Measurements from ENCODE around the gene DIP2C. TPM values are rescaled to one million over a fixed set of nuclear protein-coding genes. Genes with fewer than 3 reads are reported as not detected.

The DIP2C gene
- total RNA-seq, 4 donors from 2014 or later, result 13.4 to 32.0 (median 18.4) TPM

- Histone ChIP-seq H3K36me3 (no peaks in the 10 kb centered on the region), H3K4me1 (peaks cover 0 to 9% (median 3%) of the 10 kb centered on the region in 4 donors), H3K27me3 (no peaks in the 10 kb centered on the region), H3K9me3 (no peaks in the 10 kb centered on the region), H3K27ac (no peak overlapping the region), H3K4me3 (no peak overlapping the region)
- intact Hi-C loops (cut with DNase I; ENCODE audit: low total_unique reads) (loop anchor here (10.0 kb wide), 1 partner anchor 417 kb away; no protein-coding TSS in a partner anchor), in situ Hi-C loops (cut with MboI; ENCODE audit: low pct_ligation_motif_present in 1 of 4, low pct_unique_long_range_greater_than_20kb in 1 of 4, low sequenced_read_pairs in 3 of 4) (no loop called here)
- WGBS, 2 donors (ENCODE audit: low coverage in 1 of 2), result 88 to 94% methylated on average over 8 to 18 of the region's 25 CpGs
- no peak for TF ChIP-seq CTCF (IDR thresholded peaks at IDR 0.05)
- no peak for TF ChIP-seq POLR2AphosphoS5 (IDR thresholded peaks at IDR 0.05)
- TF ChIP-seq POLR2A (IDR thresholded peaks at IDR 0.05), result no peak
- no peak for TF ChIP-seq EP300 (IDR thresholded peaks at IDR 0.05; ENCODE audit: low read depth)
- DNase-seq, result no peak
These were observed 321.8 kb downstream of the DIP2C start for GRCh38 chr10:367636-368035.

- peaks cover 0 to 9% (median 1%) of the 10 kb centered on the region in 4 donors for H3K4me1 ChIP-seq
- TF ChIP-seq CTCF (IDR thresholded peaks at IDR 0.05), result no peak
- no peak for TF ChIP-seq EP300 (IDR thresholded peaks at IDR 0.05; ENCODE audit: low read depth)
- no peak for TF ChIP-seq POLR2A (IDR thresholded peaks at IDR 0.05)
- TF ChIP-seq POLR2AphosphoS5 (IDR thresholded peaks at IDR 0.05), result no peak
- 83 to 95% methylated on average over 6 to 12 of the region's 12 CpGs for WGBS, 2 donors (ENCODE audit: low coverage in 1 of 2)
- no peaks in the 10 kb centered on the region for H3K9me3 ChIP-seq
- peaks cover 0 to 5% (median 0%) of the 10 kb centered on the region in 4 donors for H3K36me3 ChIP-seq
- in situ Hi-C loops (cut with MboI; ENCODE audit: low pct_ligation_motif_present in 1 of 4, low pct_unique_long_range_greater_than_20kb in 1 of 4, low sequenced_read_pairs in 3 of 4), result no loop called here
- no peaks in the 10 kb centered on the region for H3K27me3 ChIP-seq
- DNase-seq, result no peak
- intact Hi-C loops (cut with DNase I; ENCODE audit: low total_unique reads), result loop anchor here (10.0 kb wide), 1 partner anchor 419 kb away; no protein-coding TSS in a partner anchor
- H3K27ac ChIP-seq, result no peak overlapping the region
- no peak overlapping the region for H3K4me3 ChIP-seq
These were observed 323.3 kb downstream of the DIP2C start for GRCh38 chr10:366186-366585.

- H3K36me3 ChIP-seq, result peaks cover 0 to 5% (median 0%) of the 10 kb centered on the region in 4 donors
- H3K27ac ChIP-seq, result no peak overlapping the region
- in situ Hi-C loops (cut with MboI; ENCODE audit: low pct_ligation_motif_present in 1 of 4, low pct_unique_long_range_greater_than_20kb in 1 of 4, low sequenced_read_pairs in 3 of 4), result no loop called here
- TF ChIP-seq POLR2A (IDR thresholded peaks at IDR 0.05), result no peak
- TF ChIP-seq EP300 (IDR thresholded peaks at IDR 0.05; ENCODE audit: low read depth), result no peak
- TF ChIP-seq CTCF (IDR thresholded peaks at IDR 0.05), result no peak
- no peak for TF ChIP-seq POLR2AphosphoS5 (IDR thresholded peaks at IDR 0.05)
- H3K9me3 ChIP-seq, result no peaks in the 10 kb centered on the region
- H3K4me1 ChIP-seq, result no peaks in the 10 kb centered on the region
- H3K27me3 ChIP-seq, result no peaks in the 10 kb centered on the region
- no peak for DNase-seq
- intact Hi-C loops (cut with DNase I; ENCODE audit: low total_unique reads), result loop anchor here (10.0 kb wide), 1 partner anchor 420 kb away; no protein-coding TSS in a partner anchor
- 95% methylated on average over 24 of the region's 24 CpGs; no CpG with 5 or more reads in 1 of the 2 donors for WGBS, 2 donors (ENCODE audit: low coverage in 1 of 2)
- no peak overlapping the region for H3K4me3 ChIP-seq
These were observed 325.1 kb downstream of the DIP2C start for GRCh38 chr10:364267-364775.

GRCh38 chr10:363152-363551 lies 326.3 kb downstream of the DIP2C start:
- Histone ChIP-seq H3K4me1 (no peaks in the 10 kb centered on the region), H3K27ac (no peak overlapping the region), H3K36me3 (peaks cover 0 to 5% (median 0%) of the 10 kb centered on the region in 4 donors), H3K4me3 (no peak overlapping the region), H3K27me3 (no peaks in the 10 kb centered on the region), H3K9me3 (no peaks in the 10 kb centered on the region)
- 94% methylated on average over 24 of the region's 24 CpGs; no CpG with 5 or more reads in 1 of the 2 donors for WGBS, 2 donors (ENCODE audit: low coverage in 1 of 2)
- in situ Hi-C loops (cut with MboI; ENCODE audit: low pct_ligation_motif_present in 1 of 4, low pct_unique_long_range_greater_than_20kb in 1 of 4, low sequenced_read_pairs in 3 of 4) (no loop called here), intact Hi-C loops (cut with DNase I; ENCODE audit: low total_unique reads) (loop anchor here (10.0 kb wide), 1 partner anchor 422 kb away; no protein-coding TSS in a partner anchor)
- DNase-seq, result no peak
- TF ChIP-seq CTCF (IDR thresholded peaks at IDR 0.05) (no peak), POLR2A (IDR thresholded peaks at IDR 0.05) (no peak), EP300 (IDR thresholded peaks at IDR 0.05; ENCODE audit: low read depth) (no peak), POLR2AphosphoS5 (IDR thresholded peaks at IDR 0.05) (no peak)

Measured in transverse colon (tissue), 4 donors.